Smooth muscle cell (in vitro differentiated cells): ENCODE measurements around the gene LRCH4. TPM values are rescaled to one million over a fixed set of nuclear protein-coding genes. Genes with fewer than 3 reads are reported as not detected.

Source experiments
- DNase-seq: peaks from one replicate; lab custom pipeline; 2025; ENCODE audit not compliant: unreplicated experiment; lab: John Stamatoyannopoulos, UW
- H2AFZ ChIP-seq: fragments of 200-600 bp; sonication (generic); 2 replicates; pipeline ENCODE4 v1.6.0; 2016; ENCODE audit warnings: antibody characterized with exemption, low read depth, mild to moderate bottlenecking
- H3F3A ChIP-seq: fragments of 200-600 bp; sonication (generic); 2 replicates; pipeline ENCODE4 v1.6.0; 2017; ENCODE audit warnings: antibody characterized with exemption, low read depth
- H3K27ac ChIP-seq: fragments of 200-600 bp; sonication (generic); 2 replicates; pipeline ENCODE4 v1.5.1; 2016; ENCODE audit warnings: low read depth, mild to moderate bottlenecking
- H3K27me3 ChIP-seq: fragments of 200-600 bp; sonication (generic); 2 replicates; pipeline ENCODE4 v1.6.1; 2016; ENCODE audit warnings: low read depth, mild to moderate bottlenecking
- H3K36me3 ChIP-seq: fragments of 200-600 bp; sonication (generic); 2 replicates; pipeline ENCODE4 v1.5.1; 2016; ENCODE audit warnings: low read depth
- H3K4me1 ChIP-seq: fragments of 200-600 bp; sonication (generic); 2 replicates; pipeline ENCODE4 v1.5.1; 2016; ENCODE audit warnings: low read depth
- H3K4me2 ChIP-seq: fragments of 200-600 bp; sonication (generic); 2 replicates; pipeline ENCODE4 v1.6.0; 2016; ENCODE audit warnings: mild to moderate bottlenecking
- H3K4me3 ChIP-seq: fragments of 200-600 bp; sonication (generic); 2 replicates; pipeline ENCODE4 v1.5.1; 2016; ENCODE audit warnings: mild to moderate bottlenecking
- H3K79me2 ChIP-seq: fragments of 200-600 bp; sonication (generic); 2 replicates; pipeline ENCODE4 v1.6.0; 2016; ENCODE audit warnings: low read depth, mild to moderate bottlenecking
- H3K9ac ChIP-seq: fragments of 200-600 bp; sonication (generic); 2 replicates; pipeline ENCODE4 v1.6.0; 2016; ENCODE audit warnings: low read depth
- H3K9me3 ChIP-seq: fragments of 200-600 bp; sonication (generic); replicated peaks from 2 replicates; pipeline ENCODE4 v1.5.1; 2016; ENCODE audit warnings: low read depth
- H4K20me1 ChIP-seq: fragments of 200-600 bp; sonication (generic); 2 replicates; pipeline ENCODE4 v1.6.0; 2016; ENCODE audit warnings: low read depth
- CTCF ChIP-seq: fragments of 200-600 bp; sonication (generic); IDR thresholded peaks from 2 replicates; pipeline ENCODE4 v1.5.1; 2017; ENCODE audit warnings: borderline replicate concordance, mild to moderate bottlenecking, antibody characterized with exemption; ENCODE audit not compliant: insufficient read depth, poor library complexity, severe bottlenecking
- WGBS: methylation state at CpG from one replicate; pipeline ENCODE4 v1.1.7; 2016; ENCODE audit warnings: low lambda C conversion rate; 5-methylcytosine and 5-hydroxymethylcytosine counted together
- polyA plus RNA-seq: library from polyadenylated mRNA; unstranded; fragments of >200 nt; fragmentation: Nextera tagmentation; extraction: Ambion mirVana; gene quantifications from 2 replicates; pipeline ENCODE4 v1.2.1, GENCODE V29; 2016
- total RNA-seq: library from RNA; depleted of rRNA; stranded (reverse); fragments of >200 nt; gene quantifications from 2 replicates; pipeline ENCODE4 v1.2.3, GENCODE V29; 2014

LRCH4 gene
- total and polyA plus RNA-seq, 2 experiments from 2014 or later, result 48.2 to 58.5 TPM

DNA sequence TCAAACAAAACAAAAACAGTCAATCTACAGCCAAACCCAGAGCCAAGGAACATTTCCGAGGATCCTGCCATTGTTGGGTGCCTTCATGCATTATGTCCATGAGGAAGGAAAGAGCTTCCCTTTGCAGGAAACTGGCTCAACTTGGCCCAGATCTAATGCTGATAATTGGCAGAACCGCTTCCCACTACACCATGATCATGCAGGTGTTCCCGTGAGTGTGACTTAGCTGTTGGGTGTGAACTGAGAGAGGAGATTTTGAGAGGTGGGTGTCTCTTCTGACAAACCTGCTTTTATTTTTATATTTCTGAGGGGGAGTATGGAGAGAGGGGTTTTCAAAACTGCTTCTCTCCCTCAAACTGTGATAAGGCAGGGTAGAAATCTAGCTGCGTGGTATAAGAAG is 26.8 kb downstream of the LRCH4 start:
- H3K4me2 ChIP-seq, result no peak overlapping the region
- H3K27me3 ChIP-seq, result no peaks in the 10 kb centered on the region
- WGBS, result 92% methylated on average over 4 of the region's 4 CpGs
- H3F3A ChIP-seq, result no peaks in the 10 kb centered on the region
- no peaks in the 10 kb centered on the region for H3K4me1 ChIP-seq
- no peak for DNase-seq
- no peak overlapping the region for H3K27ac ChIP-seq
- H3K79me2 ChIP-seq, result no peaks in the 10 kb centered on the region
- no peak for TF ChIP-seq CTCF
- H3K9me3 ChIP-seq, result no peaks in the 10 kb centered on the region
- no peaks in the 10 kb centered on the region for H3K36me3 ChIP-seq
- no peaks in the 10 kb centered on the region for H4K20me1 ChIP-seq
- no peak overlapping the region for H3K9ac ChIP-seq
- no peak overlapping the region for H2AFZ ChIP-seq
- no peak overlapping the region for H3K4me3 ChIP-seq

GRCh38 chr7:100556541-100556940 is 29.4 kb downstream of the LRCH4 start:
- 63% methylated on average over 4 of the region's 4 CpGs for WGBS

DNA sequence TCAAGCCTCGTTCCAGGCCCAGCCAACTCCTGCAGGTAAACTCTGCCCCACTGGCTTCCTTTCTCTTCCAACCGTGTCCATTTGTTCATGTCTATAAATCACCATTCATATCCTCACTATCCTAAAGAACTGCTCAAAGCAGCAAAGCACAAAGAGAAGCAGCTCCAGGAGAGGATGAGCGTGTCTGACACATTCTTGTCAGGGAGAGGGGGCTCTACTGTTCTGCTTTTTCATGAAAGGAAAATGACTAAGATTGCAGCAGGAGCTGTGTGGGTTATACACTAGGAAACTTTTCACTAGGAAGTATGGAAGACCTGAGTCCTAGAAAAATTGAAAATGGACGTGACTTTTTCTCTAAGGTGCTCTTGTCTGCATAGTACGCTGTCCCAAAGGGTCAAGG is 30.2 kb downstream of the LRCH4 start:
- Histone ChIP-seq H3F3A (no peaks in the 10 kb centered on the region), H3K9ac (no peak overlapping the region), H3K36me3 (no peaks in the 10 kb centered on the region), H3K27me3 (no peaks in the 10 kb centered on the region), H3K9me3 (no peaks in the 10 kb centered on the region), H2AFZ (no peak overlapping the region), H3K4me3 (no peak overlapping the region), H4K20me1 (no peaks in the 10 kb centered on the region), H3K79me2 (no peaks in the 10 kb centered on the region), H3K4me2 (no peak overlapping the region), H3K27ac (no peak overlapping the region), H3K4me1 (no peaks in the 10 kb centered on the region)
- TF ChIP-seq CTCF, result no peak
- WGBS, result 94% methylated on average over 5 of the region's 5 CpGs
- DNase-seq, result no peak

More at GRCh38 chr7:100556541-100556940, 29.4 kb downstream of the LRCH4 start:
- DNase-seq, result no peak
- no peak overlapping the region for H3K4me2 ChIP-seq
- TF ChIP-seq CTCF, result no peak
- H3F3A ChIP-seq, result no peaks in the 10 kb centered on the region
- H3K79me2 ChIP-seq, result no peaks in the 10 kb centered on the region
- H4K20me1 ChIP-seq, result no peaks in the 10 kb centered on the region
- no peaks in the 10 kb centered on the region for H3K4me1 ChIP-seq
- no peak overlapping the region for H3K9ac ChIP-seq
- H2AFZ ChIP-seq, result no peak overlapping the region
- H3K27me3 ChIP-seq, result no peaks in the 10 kb centered on the region
- no peak overlapping the region for H3K27ac ChIP-seq
- H3K36me3 ChIP-seq, result no peaks in the 10 kb centered on the region
- H3K4me3 ChIP-seq, result no peak overlapping the region
- H3K9me3 ChIP-seq, result no peaks in the 10 kb centered on the region

DNA sequence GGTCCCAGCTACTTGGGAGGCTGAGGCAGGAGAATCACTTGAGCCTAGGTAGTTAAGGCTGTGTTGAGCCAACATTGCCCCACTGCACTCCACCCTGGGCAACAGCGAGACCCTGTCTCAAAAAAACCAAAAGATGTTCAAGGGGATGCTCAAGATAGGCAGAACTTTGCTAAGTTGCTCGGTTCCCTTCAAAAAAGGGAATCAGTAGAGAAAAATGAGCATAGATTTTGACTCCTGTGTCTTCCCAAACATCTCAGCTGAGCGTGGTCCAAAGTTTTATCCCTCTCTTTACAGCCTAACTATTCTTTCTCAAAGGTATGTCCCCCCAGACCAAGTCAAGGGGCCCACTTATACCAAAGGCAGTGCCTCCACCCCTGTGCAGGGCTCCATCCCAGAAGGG is 32.9 kb downstream of the LRCH4 start:
- no peak overlapping the region for H3K27ac ChIP-seq
- no peaks in the 10 kb centered on the region for H3K27me3 ChIP-seq
- H2AFZ ChIP-seq, result no peak overlapping the region
- H3K4me1 ChIP-seq, result no peaks in the 10 kb centered on the region
- DNase-seq, result no peak
- no peaks in the 10 kb centered on the region for H3K9me3 ChIP-seq
- H3K36me3 ChIP-seq, result no peaks in the 10 kb centered on the region
- H3K4me2 ChIP-seq, result no peak overlapping the region
- H3K4me3 ChIP-seq, result no peak overlapping the region
- no peak overlapping the region for H3K9ac ChIP-seq
- TF ChIP-seq CTCF, result no peak
- H4K20me1 ChIP-seq, result no peaks in the 10 kb centered on the region
- no peaks in the 10 kb centered on the region for H3F3A ChIP-seq
- WGBS, result 97% methylated on average over 3 of the region's 3 CpGs
- H3K79me2 ChIP-seq, result no peaks in the 10 kb centered on the region
